OCI-LY3 (cell line): ENCODE measurements around the gene ANKS1B.

Source experiments
- CTCF ChIP-seq: fragments of 200-600, 300-600 bp; sonication (generic); IDR thresholded peaks from 2 replicates; pipeline ENCODE4 v1.5.1; 2014; ENCODE audit warnings: antibody characterized with exemption, low read length, low read depth
- EZH2phosphoT487 ChIP-seq: fragments of 200-600 bp; shearing (Covaris generic); IDR thresholded peaks from 2 replicates; pipeline ENCODE4 v1.6.1; 2018; ENCODE audit warnings: antibody characterized with exemption, mixed run types, low read depth

DNA sequence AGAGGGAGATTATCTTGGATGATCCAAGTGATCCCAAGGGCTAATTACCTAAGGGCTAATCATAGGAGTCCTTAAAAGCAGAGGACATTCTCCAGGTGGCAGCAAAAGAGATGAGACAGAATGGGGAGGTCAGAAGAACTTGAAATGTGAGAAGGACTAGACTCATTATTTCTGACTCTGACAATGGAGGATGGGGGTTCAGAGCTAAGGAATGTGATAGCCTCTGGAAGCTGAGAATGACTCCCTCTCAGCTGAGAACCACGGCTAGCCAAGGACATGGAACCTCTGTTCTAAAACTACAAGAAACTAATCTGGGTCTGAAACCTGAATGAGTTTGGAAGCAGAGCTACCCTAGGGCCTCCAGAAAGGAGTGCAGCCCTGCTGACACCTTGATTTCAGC lies 35.6 kb upstream of the ANKS1B start:
- no peak for TF ChIP-seq CTCF
- no peak for TF ChIP-seq EZH2phosphoT487
